AG08395 (cell line): Measurements from ENCODE around the gene BSND.
"Not testable (repeated sequence)": the region's sequence is repeated elsewhere in the genome, so short reads cannot be mapped to it uniquely, and the experiment has no call there.

Experiments
- DNase-seq: peaks from one replicate; pipeline ENCODE4 v3.0.0; 2012; ENCODE audit warnings: mixed read lengths, low spot score

The BSND gene

DNA sequence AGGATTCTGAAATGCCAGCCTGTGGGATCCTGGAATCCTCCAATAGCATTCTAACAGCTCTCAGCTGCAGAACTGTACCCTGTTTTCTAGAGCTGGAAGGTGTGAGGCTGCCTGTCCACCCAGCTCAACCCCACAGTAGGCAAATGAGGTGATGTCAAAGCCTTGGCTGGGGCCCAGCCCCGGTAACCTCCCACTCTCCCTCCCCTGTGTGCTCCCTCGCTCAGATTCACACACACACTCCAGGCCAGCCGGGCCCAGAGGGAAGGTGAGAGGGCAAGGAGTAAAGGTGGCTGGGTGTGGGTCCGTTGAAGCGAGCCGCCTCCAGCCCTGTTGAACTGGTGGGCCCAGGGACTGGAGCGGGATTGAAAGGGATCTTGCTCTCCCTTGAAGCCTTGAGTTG, at the start of gene BSND:
Gene BSND (plus strand): TSS at position 257 of the 400 bp plus-strand sequence. CDS start 254 bp downstream, outside the sequence.
- no peak for DNase-seq

DNA sequence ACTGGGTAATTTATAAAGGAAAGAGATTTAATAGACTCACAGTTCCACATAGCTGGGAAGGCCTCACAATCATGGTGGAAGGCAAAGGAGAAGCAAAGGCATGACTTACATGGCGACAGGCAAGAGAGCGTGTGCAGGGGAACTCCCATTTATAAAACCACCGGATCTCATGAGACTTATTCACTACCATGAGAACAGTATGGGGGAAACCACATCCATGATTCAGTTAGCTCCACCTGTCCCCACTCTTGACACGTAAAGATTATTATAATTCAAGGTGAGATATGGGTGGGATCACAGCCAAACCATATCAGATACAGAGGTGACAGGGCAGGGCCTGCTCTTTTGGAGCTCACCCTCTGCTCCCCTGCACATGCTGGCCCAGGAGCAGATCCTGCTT, 49.7 kb upstream of the BSND start:
- DNase-seq, result no peak

DNA sequence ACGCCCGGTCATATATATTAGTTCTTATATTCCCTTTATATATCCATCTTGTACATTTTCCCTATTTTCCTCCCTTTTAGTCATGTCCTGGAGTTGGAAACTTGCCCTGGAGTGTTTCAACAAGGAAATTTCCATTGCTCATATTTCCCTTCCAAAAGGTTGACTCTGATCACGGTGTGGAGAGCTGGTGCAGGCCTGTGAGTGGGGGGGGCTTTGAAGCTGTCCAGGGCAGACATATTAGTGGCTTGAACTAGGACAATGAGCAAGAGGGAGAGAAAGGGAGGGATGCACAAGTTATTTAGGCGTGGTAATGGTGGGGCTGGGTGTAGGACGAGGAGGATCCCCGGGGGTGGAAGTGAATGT, 48.7 kb upstream of the BSND start:
- DNase-seq, result no peak

DNA sequence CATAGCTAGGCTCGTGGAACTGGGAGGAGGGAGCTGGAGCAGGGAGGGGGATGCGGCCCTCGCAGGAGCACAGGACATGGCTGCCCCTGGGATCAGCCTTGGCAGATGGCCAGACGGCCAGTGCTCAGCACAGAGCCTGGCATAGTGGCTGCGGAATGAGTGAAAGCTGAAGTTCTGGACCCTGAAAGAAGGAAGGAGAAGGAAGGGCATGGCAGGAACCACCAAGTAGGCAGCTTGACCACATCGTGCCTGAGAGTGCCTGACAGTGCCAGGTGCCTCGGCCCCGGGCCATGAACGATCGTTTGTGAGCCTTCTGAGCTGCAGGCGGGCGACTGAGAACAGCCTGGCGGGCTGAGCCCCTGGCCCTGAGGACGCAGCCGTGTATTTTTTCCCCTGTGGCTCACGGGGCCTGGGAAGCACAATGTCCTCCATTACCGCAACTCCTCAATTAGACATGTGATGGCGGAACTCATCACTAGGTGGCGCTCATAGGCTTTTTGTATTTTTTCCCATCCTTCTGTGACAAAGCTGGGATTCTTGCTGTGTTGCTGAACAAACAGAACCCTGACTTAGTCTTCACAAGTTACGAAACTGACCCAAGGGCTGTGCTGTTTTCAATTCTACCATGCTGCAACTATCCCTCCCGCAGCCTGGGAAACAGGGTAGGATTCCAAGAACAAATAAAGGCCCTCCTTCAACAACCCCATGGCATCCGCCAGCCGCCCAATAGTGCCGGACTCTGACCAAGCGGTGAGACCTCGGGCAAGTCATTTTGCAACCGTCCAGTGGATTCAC, 48.2 kb upstream of the BSND start:
- peak; percentile 87 for DNase-seq

DNA sequence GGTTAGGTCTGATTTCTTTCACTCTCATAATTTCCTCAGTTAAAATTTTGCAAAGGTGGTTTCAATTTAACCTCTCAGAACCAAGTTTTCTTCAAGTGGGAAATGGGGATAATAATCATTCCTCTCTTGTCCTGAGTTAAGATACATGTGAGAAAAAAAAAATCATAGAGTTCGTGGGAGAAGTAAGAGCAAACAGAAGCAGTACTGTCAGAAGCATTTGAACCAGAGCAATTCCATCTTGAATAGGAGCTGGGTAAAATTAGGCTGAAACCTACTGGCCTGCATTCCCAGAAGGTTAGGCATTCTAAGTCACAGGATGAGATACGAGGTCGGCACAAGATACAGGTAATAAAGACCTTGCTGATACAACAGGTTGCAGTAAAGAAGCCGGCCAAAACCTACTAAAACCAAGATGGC, 46.9 kb upstream of the BSND start:
- no peak for DNase-seq

DNA sequence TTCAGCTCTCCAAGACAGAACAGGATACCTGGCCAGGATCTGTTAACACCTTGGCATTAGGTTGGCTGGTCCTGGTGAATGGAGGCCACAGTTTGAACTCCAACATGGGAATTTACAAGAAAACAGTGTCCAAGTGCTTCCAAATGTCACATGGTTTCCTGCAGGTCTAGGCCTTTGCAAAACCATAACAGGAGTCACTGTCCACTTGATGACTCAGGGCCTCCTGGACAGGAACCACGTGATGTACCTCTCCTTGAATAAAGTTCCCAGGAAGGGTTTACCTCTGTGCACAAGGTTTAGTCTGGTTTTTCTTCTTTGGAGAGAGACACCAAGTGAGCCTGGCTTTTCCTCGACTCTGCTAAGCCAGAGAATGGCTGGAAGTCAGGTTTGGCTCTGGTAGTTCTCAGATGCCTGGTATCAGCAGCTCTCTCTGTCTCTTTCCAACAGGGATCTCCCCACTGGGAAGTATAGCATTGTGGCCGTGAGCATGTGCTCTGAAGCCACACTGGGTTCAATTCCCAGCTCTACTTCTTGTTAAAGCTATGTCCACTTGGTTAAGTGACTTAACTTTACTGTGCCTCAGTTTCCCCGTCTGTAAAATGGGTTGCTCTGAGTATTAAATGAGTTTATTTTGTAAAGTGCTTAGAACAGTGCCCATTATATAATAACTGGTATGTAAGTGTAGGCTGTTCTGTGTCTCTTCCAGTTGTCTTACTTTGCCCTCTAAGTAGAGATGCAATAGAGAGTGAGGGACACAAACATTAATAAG, 45.6 kb upstream of the BSND start:
- no peak for DNase-seq

DNA sequence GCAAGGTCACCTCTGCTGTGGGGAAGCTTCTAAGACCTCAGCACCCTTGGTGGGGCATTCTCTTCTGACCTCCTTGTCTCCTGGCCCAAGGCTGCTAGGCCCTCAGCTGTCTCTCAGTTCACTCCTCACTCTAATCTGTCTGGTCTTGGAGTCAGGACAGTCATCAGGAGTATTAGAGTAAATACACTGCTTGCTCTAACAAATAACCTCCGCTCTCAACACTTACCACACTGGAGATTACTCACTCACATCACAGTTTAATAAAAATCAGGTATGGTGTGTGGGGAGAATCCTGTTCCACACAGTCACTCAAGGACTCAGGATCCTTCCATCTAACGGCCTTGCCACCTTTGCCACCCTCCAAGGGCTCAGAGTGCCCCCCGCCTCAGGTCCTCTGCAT, 44.9 kb upstream of the BSND start:
- DNase-seq, result no peak

DNA sequence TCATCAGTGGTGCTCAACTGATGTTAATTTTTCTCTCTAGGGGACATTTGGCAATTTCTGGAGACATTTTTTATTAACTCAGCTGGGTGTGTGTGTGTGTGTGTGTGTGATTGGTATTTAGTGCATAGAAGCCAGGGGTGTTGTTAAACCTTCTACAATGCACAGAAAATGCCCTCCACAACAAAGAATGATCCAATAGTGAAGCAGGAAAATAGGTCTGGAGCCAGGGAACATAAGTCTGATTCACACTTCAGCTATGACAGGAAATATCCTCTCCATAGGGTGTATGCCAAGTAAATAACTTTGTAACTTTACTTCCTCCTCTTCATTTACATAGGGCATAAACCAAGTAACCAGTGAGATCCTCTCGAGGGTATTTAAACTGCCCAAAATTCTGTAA, 43.4 kb upstream of the BSND start:
- DNase-seq, result no peak

DNA sequence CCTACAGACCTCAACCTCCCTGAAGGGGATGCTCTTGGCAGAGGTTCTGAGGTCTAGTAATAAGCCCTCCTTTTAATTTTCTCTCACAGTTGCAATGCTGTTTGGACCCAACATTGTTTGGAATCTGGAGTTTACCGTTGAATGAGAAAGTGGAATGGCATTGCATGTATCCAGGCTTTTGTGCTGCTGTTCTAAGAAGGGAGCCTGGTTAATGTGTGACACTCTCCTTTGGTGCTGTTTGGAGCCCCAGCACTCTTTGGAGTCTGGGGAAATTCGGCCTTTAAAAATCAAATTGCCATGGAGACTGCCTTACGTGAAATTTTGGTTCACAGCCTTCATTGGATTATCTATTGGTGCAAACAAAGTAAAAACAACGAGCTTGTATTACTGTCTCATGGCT, 42.0 kb upstream of the BSND start:
- DNase-seq, result no peak

DNA sequence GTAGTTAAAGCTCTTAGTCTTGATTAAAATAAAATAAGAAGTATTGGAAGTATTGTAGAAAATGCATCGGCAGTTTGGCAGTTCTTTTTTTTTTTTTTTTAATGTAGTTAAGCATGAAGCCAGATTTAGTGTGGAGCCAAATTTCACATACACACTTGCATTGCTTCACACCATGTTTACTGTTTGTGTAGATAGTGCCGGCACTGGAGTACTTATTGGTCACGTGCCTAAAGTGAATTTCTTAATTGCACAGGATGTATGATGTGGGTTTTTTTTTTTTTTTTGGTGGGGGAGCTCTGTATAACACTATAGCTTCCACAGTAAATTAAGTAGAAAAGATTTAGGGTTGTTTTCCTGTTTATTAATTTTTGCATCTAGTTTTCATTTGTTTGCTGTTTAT, 39.5 kb upstream of the BSND start:
- DNase-seq, result no peak

DNA sequence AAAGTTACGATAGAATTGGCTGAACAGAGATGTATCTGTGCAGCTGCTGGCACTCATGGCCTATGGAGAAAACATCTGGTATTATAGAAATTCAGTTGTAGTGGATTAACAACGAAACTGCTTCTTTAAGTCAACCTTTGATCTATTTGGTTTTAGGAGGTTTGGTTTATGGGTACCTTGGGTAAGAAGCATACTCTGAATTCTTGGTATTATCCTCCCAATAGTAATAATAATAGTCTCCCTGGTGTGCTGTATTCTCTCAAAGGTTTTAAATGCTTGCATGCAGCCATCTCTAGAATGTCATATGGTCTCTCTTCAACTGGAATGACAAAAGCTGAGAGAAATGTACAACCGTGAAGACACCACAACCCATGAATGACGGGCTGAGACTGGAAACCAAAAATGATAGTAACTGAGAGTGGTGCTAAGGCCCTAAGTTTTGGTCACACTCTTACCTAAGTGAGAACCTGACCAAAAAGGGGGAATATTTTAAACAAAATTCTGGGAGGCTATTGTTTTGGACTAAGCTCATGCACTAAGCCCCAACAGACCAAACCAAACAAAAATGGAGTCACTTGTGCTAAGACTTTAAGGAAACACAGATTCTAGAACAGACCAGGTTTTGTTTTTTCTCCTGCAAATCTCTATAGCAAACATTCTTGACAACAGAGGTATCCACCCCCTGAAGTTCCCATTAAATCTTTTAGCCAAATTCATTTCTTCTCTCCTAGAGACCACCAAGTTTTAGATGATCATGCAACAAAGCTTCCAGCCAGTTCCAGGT, 35.9 kb upstream of the BSND start:
- DNase-seq, result no peak

DNA sequence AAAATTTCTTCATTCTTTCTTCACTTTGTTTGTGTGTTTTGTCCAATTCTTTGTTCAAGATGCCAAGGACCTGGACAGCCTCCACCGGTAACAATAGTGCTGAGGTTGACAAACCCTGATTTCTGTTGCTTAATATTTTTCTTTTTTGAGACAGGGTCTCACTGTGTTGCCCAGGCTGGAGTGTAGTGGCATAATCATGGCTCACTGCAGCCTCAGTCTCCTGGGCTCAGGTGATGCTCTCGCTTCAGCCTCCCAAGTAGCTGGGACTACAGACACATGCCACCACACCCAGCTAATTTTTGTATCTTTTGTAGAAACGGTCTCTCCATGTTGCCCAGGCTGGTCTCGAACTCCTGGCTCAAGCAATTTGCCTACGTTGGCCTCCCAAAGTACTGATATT, 34.9 kb upstream of the BSND start:
- DNase-seq, result not testable (repeated sequence)

DNA sequence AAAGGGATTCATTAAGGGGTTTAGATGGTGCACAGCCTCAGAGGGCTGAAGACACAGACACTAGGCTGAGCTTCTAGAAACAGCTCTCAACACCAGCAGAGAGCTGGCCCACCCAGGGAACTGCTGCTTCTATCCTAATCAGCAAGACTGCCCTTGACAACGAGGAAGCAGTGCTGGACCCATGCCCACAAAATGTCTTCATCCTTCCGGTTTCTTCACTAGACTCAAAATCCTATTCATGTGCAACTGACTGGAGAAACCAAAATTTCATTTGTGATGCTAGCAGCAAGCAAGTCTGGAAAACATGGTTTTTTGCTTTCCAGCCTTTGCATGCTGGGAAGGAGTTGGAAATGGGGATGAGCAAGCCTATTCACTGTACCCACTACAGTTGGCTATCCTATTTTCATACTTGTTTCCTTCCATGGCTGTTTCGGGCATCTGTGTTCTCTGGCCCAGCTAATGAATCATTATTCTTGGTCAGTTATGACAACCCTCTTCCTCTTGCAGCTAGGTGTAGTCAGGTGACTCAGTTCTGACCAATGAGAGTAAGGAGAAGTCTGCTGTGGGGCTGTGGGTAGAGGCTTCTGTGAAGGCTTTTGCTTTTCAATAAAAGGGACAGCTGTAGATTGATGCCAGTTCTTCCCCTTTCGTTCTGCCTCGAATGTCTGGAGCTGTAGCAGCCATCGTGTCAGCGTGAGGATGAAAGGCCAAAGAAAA, 33.0 kb upstream of the BSND start:
- DNase-seq, result peak; percentile 24

DNA sequence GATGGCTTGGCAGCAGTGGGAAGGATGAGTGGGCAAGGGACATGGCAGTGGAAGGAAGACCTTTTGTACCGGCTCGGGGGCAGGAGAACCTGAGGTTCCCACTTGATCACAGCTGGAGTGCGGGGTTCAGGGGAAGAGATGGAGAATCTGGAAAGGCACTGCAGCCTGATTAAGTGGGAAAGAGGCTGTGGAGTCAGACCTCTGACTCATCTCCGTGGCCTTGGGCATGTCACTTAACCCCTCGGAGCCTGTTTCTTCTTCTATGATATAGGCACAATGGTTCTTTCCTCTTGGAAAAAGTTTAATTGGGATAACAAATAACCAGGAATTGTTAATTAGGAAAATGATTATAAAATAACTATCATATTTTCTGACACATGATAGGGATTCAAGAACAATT, 31.4 kb upstream of the BSND start:
- peak; percentile 50 for DNase-seq

DNA sequence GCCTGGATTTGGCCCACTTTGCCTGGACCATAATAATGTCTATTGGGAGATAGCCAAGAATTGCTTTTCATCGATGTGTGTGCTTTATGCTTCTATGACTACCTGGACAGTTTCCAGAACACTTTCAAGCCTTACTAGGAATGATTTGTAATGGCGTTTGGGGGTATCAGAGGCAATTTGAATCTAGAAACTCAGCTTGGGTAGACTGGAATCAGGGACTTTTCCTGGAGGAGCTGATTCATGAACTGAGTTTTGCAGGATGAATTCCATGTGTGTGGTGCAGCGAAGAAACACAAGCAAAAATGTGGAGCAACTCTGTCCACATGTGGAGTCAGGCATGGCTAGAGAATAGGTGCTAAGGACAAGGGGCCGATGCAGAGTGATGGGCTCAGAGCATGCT, 30.2 kb upstream of the BSND start:
- DNase-seq, result no peak

DNA sequence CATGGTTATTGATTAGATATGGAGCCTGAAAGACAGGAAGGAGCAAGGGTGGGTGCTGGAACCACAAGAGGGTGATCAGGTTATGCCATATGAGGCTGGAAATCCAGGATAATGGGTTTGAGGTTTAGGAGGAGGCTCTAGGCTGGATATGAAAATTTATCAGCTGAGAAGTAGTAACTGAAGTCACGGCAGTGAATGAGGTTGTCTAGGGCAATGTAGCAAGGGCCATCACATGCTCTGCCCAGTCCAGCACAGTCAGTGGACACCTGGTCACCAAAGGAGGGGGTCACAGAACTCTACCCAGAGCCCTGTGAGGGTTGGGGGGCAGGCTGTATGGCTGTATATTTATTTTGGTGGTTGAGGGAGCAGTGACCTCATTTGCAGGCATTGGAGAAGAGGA, 28.9 kb upstream of the BSND start:
- no peak for DNase-seq

DNA sequence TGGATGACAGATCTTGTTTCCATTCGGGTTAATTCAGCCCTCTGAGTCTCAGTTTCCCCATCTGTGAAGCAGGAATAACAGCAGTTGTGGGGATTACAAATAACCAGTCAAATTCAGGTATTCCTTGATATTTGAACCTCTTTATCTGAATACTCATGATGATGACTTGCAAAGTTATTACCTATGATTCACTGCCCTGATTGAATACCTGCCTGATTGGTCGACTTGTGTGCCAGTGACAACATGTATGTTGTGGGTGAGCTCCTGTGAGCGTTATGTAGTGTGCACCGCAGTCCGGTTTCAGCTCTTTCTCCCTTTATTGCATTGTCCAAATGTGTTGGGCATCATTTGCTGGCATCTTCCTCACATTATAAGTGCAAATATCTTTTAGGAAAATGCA, 27.8 kb upstream of the BSND start:
- no peak for DNase-seq

DNA sequence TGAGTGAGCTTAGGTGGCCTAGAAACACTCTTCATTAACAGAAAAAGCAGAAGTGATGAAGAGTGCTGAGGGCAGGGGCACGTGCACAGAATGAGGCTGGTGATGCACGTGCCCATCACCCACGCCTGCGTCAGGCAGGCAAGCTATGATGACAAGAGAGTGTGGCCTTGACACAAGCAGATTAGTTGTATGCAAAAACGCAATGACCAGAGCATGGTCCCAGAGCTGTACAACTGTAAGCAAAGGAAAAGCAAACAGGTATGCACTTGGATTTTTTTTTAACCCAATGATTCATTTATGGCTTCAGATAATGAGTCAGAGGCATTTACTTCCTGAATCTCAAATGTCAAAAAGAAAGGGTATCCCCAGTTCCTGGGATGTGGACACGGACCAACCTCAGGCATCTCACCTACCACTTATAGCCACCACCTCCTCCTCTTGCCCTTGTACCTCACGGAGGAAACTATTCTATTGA, 27.4 kb upstream of the BSND start:
- no peak for DNase-seq

DNA sequence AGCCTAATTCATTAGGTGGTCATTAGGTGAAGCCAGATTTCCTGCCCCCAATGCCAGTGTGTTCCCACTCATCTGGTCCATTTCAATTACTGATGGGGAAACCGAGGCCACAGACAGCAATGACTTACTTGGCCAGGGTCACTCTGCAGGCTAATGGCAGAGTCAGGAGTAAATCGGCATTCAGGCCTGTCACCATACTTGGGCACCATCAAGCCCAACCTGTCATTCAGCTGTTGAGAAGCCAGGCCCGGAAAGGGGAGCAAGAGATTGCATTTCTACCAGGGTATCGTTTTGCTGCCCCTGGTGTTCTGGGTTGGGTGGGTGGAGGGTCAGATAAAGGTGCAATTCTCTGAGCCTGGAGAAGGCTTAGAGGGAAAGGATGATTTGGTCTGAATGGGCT, 26.3 kb upstream of the BSND start:
- no peak for DNase-seq

DNA sequence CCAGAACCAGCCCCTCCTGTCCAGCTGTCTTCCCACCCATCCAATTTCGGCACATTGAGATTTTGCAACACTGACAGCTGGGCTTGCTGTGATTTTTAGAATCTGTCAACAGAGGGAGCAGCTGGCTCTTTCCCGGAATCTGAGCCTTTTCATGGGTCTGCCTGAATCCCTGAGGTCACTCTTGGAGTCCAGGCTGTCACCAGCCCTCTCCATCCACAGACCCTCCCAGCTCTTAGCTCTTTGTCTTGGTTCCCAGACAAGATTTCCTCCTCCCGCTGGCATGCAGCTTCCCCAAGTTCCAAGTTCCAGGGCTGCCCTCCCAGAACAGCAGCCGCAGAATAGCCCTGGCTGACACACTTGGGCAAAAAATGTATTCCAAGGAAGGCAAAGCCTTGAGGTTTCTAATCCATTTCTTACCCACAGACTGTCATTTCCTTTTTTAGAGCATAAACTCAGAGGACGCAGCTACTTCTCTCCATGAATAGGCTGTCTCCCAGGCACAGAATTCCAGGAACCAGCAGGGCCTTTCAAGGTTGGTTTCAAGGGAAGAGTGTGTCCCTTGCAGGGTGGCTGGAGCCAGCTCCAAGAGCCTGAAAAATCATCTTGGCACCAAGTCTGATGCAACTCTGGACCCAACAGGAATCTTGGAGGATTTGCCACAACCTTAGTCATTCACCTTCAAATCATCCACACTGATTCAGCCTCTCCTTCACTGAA, 25.4 kb upstream of the BSND start:
- DNase-seq, result peak; percentile 80

DNA sequence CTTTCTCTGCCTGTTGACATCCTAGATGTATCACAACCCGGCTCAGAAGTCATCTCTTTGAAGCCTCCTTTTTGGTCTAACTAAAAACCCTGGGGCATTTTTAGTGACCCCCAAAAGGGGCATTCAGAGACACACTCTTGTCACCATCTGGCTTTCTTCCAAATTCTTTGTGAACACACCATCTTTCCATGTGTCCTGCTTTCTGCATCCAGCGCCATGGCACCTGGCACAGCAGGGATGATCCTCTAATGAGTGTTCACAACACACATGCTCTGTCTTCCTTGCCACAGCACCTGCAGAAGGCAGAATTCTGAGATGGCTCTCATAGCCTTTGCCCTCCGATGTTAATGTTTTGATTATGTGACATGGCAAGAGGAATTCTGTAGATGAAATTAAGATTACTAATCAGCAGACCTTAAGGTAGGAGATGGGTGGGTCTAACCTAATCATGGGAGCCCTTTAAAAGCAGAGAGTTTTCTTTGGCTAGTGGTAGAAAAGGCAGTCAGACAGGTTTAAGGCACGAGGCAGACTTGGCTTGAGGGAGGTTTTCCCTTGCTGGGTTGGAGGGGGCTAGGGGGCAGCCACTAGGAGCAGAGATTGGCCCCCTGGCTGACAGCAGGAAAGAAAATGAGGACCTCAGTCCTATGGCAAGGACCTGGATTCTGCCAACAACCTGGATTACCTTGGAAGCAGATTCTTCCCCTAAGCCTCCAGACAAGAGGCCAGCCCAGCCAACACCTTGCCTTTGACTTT, 23.2 kb upstream of the BSND start:
- DNase-seq, result no peak
